GM18505 (cell line): Measurements from ENCODE around the gene PURB.
A peak's percentile ranks its signal among the peaks of the same experiment; 100 is the strongest.
"Not testable (repeated sequence)": the region's sequence is repeated elsewhere in the genome, so short reads cannot be mapped to it uniquely, and the experiment has no call there.

Source experiments
- ATAC-seq: cut with Tn5 transposase; IDR thresholded peaks from one replicate; pipeline ENCODE4 v1.9.1; 2021; ENCODE audit not compliant: unreplicated experiment
- POLR2A ChIP-seq: IDR thresholded peaks from 4 replicates; pipeline ENCODE4 v1.6.1; 2011; ENCODE audit warnings: borderline replicate concordance; ENCODE audit not compliant: insufficient read depth, insufficient read length; ENCODE audit errors: extremely low read depth

PURB gene

GRCh38 chr7:44858161-44858560, 27.2 kb downstream of the PURB start:
- no peak for TF ChIP-seq POLR2A
- ATAC-seq: no peak

GRCh38 chr7:44854644-44855364, 30.5 kb downstream of the PURB start:
- ATAC-seq: no peak
- TF ChIP-seq POLR2A: no peak

DNA sequence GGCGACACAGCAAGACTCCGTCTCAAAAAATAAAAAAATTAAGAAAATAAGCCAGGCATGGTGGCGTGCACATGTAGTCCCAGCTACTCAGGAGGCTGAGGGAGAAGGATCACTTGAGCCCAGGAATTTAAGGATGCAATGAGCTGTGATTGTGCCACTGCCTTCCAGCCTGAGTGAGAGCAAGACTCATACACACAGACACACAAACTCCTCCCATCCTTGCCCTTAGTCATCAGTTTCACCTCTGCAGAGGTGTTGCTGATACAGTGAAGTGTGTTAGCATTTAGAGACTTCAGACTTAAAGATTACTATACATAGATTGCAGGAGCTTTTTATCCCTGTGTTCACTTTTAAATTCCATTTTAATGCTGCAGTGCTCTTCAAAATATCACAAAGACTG, 31.9 kb downstream of the PURB start:
- ATAC-seq: no peak
- TF ChIP-seq POLR2A: no peak

DNA sequence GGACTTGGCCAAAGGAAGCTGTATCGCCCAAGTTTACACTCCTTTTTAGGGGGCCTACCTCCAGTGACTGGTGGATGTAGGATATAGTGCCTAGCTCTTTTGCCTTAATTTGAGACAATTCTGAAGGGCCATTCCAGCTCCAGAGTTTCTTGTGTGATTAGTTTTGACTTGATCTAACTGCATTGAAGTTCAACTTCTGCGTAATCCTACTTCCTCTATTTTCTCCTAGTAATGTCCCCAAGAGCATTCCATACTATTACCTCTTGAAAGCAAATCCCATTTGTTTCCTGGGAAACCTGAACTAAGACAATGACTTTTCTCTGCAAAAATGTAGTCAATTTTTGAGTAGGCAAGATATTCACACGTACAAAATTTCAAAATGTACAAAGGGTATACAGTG, 32.7 kb downstream of the PURB start:
- no peak for TF ChIP-seq POLR2A
- ATAC-seq: no peak

DNA sequence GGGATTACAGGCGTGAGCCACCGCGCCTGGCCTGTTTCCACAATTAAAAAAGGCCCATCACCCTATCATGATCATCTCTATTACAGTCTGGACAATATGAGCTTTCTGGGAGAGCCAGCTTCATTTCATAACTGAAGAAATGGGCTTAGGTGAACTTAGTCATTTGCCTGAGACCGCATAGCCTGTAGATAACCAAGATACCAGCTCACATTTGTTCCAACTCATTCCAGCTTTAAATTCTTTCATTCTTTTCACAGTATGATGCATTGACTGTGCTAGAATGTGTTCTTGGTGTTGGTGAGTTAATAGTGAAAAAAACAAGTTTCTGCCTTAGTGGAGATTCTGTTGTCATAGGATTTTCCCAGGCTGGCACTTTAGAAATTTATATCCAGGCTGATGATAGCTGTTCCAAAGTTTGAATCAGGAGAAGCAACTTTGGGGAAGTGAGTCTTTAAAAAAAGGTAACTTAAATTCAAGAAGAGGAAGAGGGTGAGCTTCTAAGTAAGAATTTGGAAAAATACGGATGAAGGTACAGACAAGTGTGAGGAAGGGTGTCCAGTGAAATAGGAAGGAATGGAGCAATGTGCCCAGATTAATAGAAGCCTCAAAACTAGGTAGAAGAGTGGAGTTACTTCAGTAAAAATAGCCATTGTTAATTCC, 35.3 kb downstream of the PURB start:
- TF ChIP-seq POLR2A: no peak
- no peak for ATAC-seq

GRCh38 chr7:44849259-44849884, 36.0 kb downstream of the PURB start:
- TF ChIP-seq POLR2A: no peak
- ATAC-seq: no peak

GRCh38 chr7:44847920-44848634, 37.3 kb downstream of the PURB start, which contains the start of gene H2AZ2:
H2AZ2 (minus strand) TSS chr7:44848087; CDS start chr7:44847971, 116 bp downstream.
- TF ChIP-seq POLR2A: peak; percentile 74
- ATAC-seq: peak; percentile 79

- peak; percentile 67 for ATAC-seq
- TF ChIP-seq POLR2A: no peak
Measured at GRCh38 chr7:44847509-44847919, 37.8 kb downstream of the PURB start.

DNA sequence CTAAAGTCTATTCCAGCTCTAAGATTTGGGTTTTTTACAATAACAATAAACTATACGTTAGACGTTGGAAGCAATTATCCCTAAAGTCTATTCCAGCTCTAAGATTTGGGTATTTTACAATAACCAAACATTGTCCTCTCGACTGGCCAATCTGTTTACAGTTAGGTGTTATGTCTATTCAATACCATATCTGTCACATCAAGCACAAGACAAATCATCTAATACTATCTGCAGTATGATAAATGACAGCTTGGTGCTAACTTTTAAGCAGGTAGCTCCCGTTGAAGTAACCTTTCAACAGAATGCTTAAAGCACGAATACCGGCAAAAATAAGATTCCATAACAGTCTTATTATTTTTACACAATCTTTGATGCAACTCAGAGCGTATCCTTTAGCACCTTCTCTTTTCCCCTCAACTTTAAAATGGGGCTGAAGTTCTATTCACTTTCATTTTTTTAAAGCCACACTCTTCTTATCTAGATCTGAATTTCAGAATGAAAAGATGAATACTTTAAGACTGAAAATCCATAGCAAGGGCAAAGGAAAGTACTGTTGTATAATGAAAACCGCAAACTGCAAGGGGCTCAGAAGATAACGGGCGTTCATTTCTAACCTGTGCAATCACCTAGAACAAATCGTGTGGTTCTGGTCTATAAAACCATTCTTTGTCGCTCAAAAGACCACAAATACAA, 38.4 kb downstream of the PURB start:
- ATAC-seq: no peak
- TF ChIP-seq POLR2A: no peak

GRCh38 chr7:44846390-44846789, 38.9 kb downstream of the PURB start:
- not testable (repeated sequence) for ATAC-seq

GRCh38 chr7:44845451-44845850, 39.9 kb downstream of the PURB start:
- no peak for ATAC-seq
- TF ChIP-seq POLR2A: no peak

- not testable (repeated sequence) for ATAC-seq
Measured at GRCh38 chr7:44843440-44843839, 41.9 kb downstream of the PURB start.

DNA sequence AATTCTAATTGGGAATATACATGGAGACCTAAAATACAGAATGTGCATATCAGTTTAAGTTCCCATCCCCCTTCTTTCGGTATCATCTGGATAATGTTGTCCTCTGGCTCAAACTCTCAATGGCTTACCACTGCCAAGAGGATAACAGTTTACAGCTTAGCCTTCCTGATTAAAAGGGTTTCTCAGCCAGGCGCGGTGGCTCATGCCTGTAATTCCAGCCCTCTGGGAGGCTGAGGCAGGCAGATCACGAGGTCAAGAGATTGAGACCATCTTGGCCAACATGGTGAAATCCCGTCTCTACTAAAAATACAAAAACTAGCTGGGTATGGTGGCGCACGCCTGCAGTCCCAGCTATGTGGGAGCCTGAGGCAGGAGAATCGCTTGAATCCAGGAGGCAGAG, 42.7 kb downstream of the PURB start:
- not testable (repeated sequence) for ATAC-seq

DNA sequence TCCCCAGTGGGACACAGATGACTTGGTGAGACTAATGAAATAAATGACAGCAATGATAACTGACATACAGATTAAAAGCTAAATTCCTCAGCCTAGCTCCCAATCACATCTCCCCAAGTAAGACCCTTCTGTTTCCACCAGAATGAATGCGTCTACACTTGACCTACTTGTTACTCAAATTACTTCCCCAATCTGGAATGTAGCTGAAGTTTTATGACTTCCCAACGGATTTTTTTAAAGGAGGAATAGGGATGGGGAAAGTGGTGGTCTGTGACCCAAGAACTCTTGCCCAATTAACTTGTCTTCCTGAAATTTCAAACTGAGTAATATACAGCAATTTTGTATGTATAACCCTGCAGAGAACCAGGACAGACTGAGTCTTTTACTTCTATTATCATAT, 46.6 kb downstream of the PURB start:
- no peak for ATAC-seq
- TF ChIP-seq POLR2A: no peak

- no peak for TF ChIP-seq POLR2A
- ATAC-seq: no peak
Measured at GRCh38 chr7:44827567-44827966, 57.8 kb downstream of the PURB start.
